ENCODE results near the gene PLCH2. TPM values are rescaled to one million over a fixed set of nuclear protein-coding genes. Genes with fewer than 3 reads are reported as not detected.

PLCH2 gene
- total and polyA plus RNA-seq, 4 donors: 0.33 to 1.3 (median 1.0) TPM; not detected in 1

DNA sequence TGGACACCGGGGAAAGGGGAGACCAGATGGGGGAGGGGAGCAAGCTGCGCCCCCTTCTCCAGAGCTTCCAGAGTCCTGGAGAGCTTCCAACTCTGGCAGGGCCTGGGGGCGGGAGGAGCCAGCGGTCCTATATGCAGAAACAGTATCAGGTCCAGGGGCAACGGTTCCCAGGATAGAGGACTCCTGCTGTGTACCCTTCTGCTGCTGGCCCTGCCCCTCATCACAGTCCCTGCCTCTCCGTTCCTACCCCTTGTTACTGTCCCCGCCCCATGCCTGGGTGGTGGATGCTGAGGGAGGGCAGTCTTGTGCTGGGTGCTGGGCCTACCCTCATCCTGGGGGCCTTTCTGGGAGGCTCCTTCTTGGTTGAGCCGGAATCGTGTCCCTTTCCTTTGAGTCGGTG is 44.6 kb upstream of the PLCH2 start:
- H3K9me3 ChIP-seq (ENCODE audit: control insufficient read depth in 4 of 4, low read length in 3 of 4): no peaks in the 10 kb centered on the region
- H3K36me3 ChIP-seq (ENCODE audit: control insufficient read depth in 4 of 4, insufficient read depth in 3 of 4, low read depth in 1 of 4, low read length in 3 of 4): no peaks in the 10 kb centered on the region
- 76% methylated on average over 10 of the region's 10 CpGs for WGBS
- H3K27ac ChIP-seq (ENCODE audit: low read depth in 1 of 2, low read length in 2 of 2): no peak overlapping the region
- no peaks in the 10 kb centered on the region for H3K27me3 ChIP-seq (ENCODE audit: control insufficient read depth in 4 of 4, insufficient read depth in 4 of 4, low read length in 3 of 4)
- H3K4me1 ChIP-seq (ENCODE audit: control insufficient read depth in 4 of 4, insufficient read depth in 4 of 4, low read length in 3 of 4): no peaks in the 10 kb centered on the region
- no peak for DNase-seq (ENCODE audit: low spot score)
- H3K4me3 ChIP-seq (ENCODE audit: low read depth in 1 of 3, low read length in 3 of 3): no peak overlapping the region
- TF ChIP-seq, protein P1, sequence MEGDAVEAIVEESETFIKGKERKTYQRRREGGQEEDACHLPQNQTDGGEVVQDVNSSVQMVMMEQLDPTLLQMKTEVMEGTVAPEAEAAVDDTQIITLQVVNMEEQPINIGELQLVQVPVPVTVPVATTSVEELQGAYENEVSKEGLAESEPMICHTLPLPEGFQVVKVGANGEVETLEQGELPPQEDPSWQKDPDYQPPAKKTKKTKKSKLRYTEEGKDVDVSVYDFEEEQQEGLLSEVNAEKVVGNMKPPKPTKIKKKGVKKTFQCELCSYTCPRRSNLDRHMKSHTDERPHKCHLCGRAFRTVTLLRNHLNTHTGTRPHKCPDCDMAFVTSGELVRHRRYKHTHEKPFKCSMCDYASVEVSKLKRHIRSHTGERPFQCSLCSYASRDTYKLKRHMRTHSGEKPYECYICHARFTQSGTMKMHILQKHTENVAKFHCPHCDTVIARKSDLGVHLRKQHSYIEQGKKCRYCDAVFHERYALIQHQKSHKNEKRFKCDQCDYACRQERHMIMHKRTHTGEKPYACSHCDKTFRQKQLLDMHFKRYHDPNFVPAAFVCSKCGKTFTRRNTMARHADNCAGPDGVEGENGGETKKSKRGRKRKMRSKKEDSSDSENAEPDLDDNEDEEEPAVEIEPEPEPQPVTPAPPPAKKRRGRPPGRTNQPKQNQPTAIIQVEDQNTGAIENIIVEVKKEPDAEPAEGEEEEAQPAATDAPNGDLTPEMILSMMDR (IDR thresholded peaks at IDR 0.05; ENCODE audit: low read depth, low read length, missing input control): no peak
- no peak overlapping the region for H3K9ac ChIP-seq (ENCODE audit: low read depth in 1 of 2, low read length in 2 of 2)

DNA sequence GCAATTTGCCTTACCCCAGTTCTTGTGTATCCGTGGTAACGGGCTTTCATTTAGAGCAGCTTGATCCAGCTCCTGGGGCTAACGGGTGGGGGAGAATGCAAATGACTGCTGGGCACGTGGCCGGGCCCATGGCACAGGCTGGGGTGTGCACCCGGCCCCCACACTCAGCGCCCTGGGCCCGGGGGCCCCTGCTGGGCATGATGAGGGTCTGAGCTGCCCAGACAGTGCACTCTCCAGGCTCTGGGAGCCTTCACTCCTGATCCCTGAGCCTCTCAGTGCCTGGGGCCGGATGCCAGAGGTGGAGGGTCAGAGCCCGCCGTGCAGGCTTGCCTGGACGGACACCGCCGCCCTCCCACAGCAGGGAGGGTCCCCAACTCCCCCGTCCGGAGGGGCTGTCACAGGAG is 43.6 kb upstream of the PLCH2 start:
- H3K4me3 ChIP-seq (ENCODE audit: low read depth in 1 of 3, low read length in 3 of 3): no peak overlapping the region
- no peak overlapping the region for H3K27ac ChIP-seq (ENCODE audit: low read depth in 1 of 2, low read length in 2 of 2)
- H3K9ac ChIP-seq (ENCODE audit: low read depth in 1 of 2, low read length in 2 of 2): no peak overlapping the region
- 32% methylated on average over 16 of the region's 16 CpGs for WGBS
- no peaks in the 10 kb centered on the region for H3K36me3 ChIP-seq (ENCODE audit: control insufficient read depth in 4 of 4, insufficient read depth in 3 of 4, low read depth in 1 of 4, low read length in 3 of 4)
- no peak for DNase-seq (ENCODE audit: low spot score)
- no peak for TF ChIP-seq FOXA2 (IDR thresholded peaks at IDR 0.05)
- no peak for TF ChIP-seq HNF4A (conservative IDR thresholded peaks at IDR 0.05)
- no peak for TF ChIP-seq RXRA (IDR thresholded peaks at IDR 0.05)
- TF ChIP-seq, protein P2, sequence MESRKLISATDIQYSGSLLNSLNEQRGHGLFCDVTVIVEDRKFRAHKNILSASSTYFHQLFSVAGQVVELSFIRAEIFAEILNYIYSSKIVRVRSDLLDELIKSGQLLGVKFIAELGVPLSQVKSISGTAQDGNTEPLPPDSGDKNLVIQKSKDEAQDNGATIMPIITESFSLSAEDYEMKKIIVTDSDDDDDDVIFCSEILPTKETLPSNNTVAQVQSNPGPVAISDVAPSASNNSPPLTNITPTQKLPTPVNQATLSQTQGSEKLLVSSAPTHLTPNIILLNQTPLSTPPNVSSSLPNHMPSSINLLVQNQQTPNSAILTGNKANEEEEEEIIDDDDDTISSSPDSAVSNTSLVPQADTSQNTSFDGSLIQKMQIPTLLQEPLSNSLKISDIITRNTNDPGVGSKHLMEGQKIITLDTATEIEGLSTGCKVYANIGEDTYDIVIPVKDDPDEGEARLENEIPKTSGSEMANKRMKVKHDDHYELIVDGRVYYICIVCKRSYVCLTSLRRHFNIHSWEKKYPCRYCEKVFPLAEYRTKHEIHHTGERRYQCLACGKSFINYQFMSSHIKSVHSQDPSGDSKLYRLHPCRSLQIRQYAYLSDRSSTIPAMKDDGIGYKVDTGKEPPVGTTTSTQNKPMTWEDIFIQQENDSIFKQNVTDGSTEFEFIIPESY (IDR thresholded peaks at IDR 0.05): no peak
- TF ChIP-seq, protein P3, sequence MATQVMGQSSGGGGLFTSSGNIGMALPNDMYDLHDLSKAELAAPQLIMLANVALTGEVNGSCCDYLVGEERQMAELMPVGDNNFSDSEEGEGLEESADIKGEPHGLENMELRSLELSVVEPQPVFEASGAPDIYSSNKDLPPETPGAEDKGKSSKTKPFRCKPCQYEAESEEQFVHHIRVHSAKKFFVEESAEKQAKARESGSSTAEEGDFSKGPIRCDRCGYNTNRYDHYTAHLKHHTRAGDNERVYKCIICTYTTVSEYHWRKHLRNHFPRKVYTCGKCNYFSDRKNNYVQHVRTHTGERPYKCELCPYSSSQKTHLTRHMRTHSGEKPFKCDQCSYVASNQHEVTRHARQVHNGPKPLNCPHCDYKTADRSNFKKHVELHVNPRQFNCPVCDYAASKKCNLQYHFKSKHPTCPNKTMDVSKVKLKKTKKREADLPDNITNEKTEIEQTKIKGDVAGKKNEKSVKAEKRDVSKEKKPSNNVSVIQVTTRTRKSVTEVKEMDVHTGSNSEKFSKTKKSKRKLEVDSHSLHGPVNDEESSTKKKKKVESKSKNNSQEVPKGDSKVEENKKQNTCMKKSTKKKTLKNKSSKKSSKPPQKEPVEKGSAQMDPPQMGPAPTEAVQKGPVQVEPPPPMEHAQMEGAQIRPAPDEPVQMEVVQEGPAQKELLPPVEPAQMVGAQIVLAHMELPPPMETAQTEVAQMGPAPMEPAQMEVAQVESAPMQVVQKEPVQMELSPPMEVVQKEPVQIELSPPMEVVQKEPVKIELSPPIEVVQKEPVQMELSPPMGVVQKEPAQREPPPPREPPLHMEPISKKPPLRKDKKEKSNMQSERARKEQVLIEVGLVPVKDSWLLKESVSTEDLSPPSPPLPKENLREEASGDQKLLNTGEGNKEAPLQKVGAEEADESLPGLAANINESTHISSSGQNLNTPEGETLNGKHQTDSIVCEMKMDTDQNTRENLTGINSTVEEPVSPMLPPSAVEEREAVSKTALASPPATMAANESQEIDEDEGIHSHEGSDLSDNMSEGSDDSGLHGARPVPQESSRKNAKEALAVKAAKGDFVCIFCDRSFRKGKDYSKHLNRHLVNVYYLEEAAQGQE (IDR thresholded peaks at IDR 0.05): no peak
- no peak for TF ChIP-seq RAD21 (IDR thresholded peaks at IDR 0.05)
- TF ChIP-seq EGR1 (IDR thresholded peaks at IDR 0.05; ENCODE audit: low read depth in 2 of 2): no peak
- TF ChIP-seq YY1 (IDR thresholded peaks at IDR 0.05): no peak
- TF ChIP-seq SP1 (IDR thresholded peaks at IDR 0.05): no peak
- no peak for TF ChIP-seq FOXA1 (IDR thresholded peaks at IDR 0.05)
- TF ChIP-seq, protein P4, sequence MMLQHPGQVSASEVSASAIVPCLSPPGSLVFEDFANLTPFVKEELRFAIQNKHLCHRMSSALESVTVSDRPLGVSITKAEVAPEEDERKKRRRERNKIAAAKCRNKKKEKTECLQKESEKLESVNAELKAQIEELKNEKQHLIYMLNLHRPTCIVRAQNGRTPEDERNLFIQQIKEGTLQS (IDR thresholded peaks at IDR 0.05): no peak
- TF ChIP-seq HNF4G (IDR thresholded peaks at IDR 0.05): no peak
- TF ChIP-seq, protein P5, sequence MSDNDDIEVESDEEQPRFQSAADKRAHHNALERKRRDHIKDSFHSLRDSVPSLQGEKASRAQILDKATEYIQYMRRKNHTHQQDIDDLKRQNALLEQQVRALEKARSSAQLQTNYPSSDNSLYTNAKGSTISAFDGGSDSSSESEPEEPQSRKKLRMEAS (IDR thresholded peaks at IDR 0.05): no peak
- no peak for TF ChIP-seq GABPA (IDR thresholded peaks at IDR 0.05 in 1 of 2, conservative IDR thresholded peaks at IDR 0.05 in 1 of 2)
- TF ChIP-seq, protein P1 (IDR thresholded peaks at IDR 0.05; ENCODE audit: low read depth, low read length, missing input control): no peak
- no peaks in the 10 kb centered on the region for H3K9me3 ChIP-seq (ENCODE audit: control insufficient read depth in 4 of 4, low read length in 3 of 4)
- no peaks in the 10 kb centered on the region for H3K27me3 ChIP-seq (ENCODE audit: control insufficient read depth in 4 of 4, insufficient read depth in 4 of 4, low read length in 3 of 4)
- no peaks in the 10 kb centered on the region for H3K4me1 ChIP-seq (ENCODE audit: control insufficient read depth in 4 of 4, insufficient read depth in 4 of 4, low read length in 3 of 4)

All from liver (tissue), 9 donors.